ENCODE measurements around the gene CCDC183. TPM values are rescaled to one million over a fixed set of nuclear protein-coding genes. Genes with fewer than 3 reads are reported as not detected.
"Not testable (repeated sequence)": the region's sequence is repeated elsewhere in the genome, so short reads cannot be mapped to it uniquely, and the experiment has no call there.

Gene CCDC183
- total RNA-seq, 1 donor from 2014 or later = 2.8 TPM

DNA sequence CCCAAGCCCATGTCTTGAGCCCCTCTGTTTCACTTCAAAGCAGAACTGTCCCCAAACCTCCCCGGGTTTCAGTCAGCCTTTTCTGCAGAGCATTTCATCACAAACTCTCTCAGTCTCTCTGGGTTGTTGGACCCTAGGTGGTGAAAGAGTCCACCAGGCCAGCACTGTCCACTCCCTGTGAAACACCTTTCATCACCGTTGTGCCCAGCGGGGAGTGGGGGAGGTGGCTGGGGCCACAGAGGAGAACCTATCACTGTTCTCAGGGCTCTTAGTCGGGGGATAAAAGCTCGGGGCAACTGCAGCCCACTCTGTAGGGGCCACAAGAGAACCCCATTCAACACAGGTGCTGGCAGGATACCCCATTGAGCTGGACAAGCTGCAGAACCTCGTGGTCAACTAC, 6.2 kb downstream of the CCDC183 start:
- DNase-seq = no peak

DNA sequence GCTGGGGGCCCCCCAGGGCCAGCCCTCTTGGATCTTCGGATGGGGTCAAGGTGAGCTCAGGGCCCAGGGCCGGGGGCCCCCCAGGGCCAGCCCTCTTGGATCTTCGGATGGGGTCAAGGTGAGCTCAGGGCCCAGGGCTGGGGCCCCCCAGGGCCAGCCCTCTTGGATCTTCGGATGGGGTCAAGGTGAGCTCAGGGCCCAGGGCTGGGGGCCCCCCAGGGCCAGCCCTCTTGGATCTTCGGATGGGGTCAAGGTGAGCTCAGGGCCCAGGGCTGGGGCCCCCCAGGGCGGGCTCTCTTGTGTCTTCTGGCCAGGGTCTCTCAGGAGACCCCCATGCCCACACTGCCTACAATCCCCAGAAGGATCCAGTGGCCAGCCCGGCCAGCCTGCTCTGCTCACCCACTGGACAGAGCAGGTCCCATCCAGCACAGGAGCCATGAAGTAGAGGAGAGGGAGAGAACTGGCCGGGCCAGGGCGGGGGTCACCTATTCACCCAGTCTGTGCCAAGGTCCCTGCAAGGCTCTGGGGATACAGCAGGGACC, 6.9 kb downstream of the CCDC183 start:
- not testable (repeated sequence) for DNase-seq

DNA sequence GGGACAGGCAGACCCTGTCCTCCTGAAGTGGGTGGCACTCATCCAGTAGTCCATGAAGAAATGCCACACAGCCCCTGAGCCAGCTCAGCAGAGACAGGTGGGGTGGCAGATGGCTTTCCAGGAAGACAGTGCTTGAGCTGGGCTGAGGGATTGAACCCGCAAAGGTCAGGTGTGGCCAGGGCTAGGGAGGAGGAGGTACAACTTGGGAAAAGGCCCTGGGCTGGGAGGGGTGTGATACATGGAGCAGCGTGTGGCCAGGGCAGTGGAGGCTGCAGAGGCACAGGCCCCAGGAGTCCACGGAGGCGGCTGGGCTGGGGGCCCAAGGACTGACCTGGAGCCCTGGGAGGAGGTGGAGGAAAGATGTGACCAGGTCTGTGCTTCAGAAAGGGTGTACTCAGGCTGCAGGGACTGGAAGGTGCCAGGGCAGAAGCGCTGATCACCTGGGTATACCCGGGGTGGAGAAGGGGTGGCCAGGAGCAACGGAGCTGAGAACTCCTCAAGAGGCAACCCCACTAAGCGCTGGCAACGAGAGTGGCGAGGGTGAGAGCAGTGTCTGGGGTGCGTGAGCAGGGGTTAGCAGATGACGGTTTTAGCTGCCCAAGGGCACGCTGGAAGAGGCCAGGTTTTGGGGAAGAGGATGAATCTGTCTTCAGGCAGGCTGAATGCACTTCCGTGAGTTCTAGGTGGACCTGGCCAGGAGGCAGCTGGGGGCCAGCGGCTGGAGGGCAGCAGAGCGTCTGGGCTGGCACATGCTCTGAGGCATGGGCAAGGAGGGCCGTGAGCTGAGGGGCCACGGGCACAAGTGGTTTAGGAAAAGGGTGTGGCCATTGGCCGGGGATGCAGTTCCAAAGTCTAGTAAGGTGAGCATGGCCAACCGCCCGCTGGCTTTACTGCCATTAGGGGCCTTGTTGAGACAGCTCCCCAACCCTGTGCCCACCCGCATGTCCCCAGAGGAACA, 7.7 kb downstream of the CCDC183 start:
- no peak for DNase-seq

GRCh38 chr9:136804509-136805206, 8.5 kb downstream of the CCDC183 start:
- DNase-seq = no peak

- no peak for DNase-seq
Measured at GRCh38 chr9:136805207-136805740, 9.1 kb downstream of the CCDC183 start.

GRCh38 chr9:136806067-136806466, 9.9 kb downstream of the CCDC183 start:
- no peak for DNase-seq

GRCh38 chr9:136806631-136807201, 10.6 kb downstream of the CCDC183 start:
- no peak for DNase-seq

GRCh38 chr9:136807281-136808074, 11.3 kb downstream of the CCDC183 start, which contains the start of gene RABL6:
Gene RABL6 (plus strand): TSS chr9:136807948. CDS start chr9:136808197, 249 bp downstream.
- DNase-seq = peak; percentile 64

DNA sequence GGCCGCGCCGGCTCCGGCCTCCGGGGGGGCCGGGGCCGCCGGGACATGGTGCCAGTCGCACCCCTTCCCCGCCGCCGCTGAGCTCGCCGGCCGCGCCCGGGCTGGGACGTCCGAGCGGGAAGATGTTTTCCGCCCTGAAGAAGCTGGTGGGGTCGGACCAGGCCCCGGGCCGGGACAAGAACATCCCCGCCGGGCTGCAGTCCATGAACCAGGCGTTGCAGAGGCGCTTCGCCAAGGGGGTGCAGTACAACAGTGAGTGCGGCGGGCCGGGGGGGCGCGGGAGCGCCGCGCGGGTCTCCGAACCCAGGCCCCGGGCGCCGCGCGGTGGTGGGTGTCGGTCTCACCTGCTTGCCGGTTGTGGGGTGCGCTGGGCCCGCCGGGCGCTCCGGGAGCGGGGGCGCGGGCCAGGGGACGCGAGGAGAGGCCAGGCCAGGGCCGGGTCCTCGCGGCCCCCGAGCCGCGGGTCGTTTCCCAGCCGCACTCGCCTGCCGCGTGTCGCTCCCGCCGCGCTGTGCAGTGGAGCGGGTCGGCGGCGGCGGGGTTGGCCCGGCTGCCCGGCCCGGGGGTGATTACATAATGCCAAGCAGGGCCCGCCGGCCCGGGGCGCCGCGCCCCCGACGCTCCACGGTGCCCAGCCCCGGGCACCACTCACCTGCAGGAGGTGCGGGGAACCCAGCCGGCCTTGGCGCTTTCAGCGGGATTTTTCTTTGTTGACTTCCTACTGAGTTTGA, 12.1 kb downstream of the CCDC183 start:
- no peak for DNase-seq

DNA sequence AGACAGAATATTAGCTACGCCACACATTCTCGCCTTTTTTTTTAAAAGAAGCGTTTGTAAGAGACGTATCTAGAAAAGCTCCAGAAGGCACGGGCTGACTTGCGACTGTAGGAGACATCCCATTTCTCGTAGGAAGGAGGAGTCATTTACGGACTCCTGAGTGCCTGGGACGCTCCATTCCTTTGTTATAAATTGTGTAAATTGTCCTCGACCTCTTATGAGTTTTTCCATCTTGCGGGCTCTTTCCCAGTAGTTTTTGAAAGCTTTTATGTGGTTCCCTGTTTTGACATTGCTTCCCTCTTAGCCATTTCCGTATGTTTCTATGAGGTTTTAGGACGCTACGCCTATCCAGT, 12.6 kb downstream of the CCDC183 start:
- no peak for DNase-seq

GRCh38 chr9:136814725-136815421, 18.7 kb downstream of the CCDC183 start:
- no peak for DNase-seq

DNA sequence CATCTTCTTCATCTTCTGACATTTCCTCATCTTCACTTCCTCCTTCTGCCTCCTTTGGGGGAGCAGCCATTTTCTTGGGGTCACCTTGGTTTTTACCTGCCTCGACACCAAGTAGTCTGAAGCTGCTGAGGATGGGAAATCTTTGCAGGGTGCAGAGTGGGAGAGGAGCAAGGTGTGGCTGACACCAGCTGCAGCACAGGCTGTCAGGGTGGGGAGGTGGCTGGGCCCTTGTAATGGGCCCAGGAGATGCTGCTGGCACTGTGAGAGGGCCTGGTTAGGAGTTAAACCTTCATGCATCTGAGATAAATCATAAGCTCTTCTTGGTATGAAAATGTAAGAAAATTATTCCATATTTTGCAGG, 19.3 kb downstream of the CCDC183 start:
- DNase-seq = no peak

GRCh38 chr9:136820971-136821825, 25.1 kb downstream of the CCDC183 start:
- DNase-seq = no peak

DNA sequence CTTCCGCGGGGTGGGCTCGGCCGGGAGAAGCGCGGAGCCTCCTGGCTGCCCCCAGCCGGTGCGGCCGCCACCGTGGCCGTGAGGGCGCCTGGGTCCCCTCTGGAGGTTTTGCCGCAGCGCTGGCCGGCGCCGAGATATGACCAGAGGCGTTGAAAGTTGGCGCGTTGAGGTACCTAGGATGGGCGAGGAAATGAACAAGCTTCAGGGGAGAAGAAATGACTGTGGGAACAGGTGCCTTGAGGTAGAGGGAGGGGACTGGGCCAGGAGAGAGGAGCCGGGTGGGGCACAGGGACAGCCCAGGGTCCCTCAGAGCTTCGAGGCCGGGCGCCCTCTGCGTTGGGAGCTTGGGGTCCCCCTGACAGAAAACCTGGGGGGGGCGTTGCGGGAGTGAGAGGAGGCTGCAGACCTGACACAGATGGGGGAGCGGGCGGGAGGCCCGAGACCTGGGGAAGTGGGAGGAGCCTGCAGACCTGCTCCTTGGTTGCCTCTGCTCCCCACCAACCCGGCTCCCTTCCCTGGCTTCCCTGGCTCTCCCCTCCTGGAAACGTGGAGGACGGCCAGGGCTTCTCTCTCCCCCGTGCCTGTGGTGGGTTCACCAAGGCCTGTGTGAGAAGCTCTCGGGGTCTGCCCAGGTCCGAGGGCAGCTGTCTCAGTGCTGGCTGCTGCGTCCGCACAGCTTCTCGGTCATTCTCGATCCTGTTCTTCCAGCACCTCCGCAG, 25.8 kb downstream of the CCDC183 start:
- DNase-seq = no peak

- DNase-seq = no peak
Measured at GRCh38 chr9:136823136-136824046, 27.3 kb downstream of the CCDC183 start.

- no peak for DNase-seq
Measured at GRCh38 chr9:136824496-136825225, 28.5 kb downstream of the CCDC183 start.

All from occipital lobe (tissue), 2 donors.